HG02759 (cell line): ENCODE data around the gene PIEZO2.

Experiments
- ATAC-seq: cut with Tn5 transposase; IDR thresholded peaks from one replicate; pipeline ENCODE4 v1.9.1; 2021; ENCODE audit warnings: mild to moderate bottlenecking, moderate library complexity; ENCODE audit not compliant: unreplicated experiment

The PIEZO2 gene

GRCh38 chr18:10702206-10702605, 447.2 kb downstream of the PIEZO2 start:
- no peak for ATAC-seq

GRCh38 chr18:10690366-10690765, 459.0 kb downstream of the PIEZO2 start:
- no peak for ATAC-seq

- no peak for ATAC-seq
These were observed 459.4 kb downstream of the PIEZO2 start for GRCh38 chr18:10690035-10690329.

- ATAC-seq, result no peak
These were observed 459.9 kb downstream of the PIEZO2 start for GRCh38 chr18:10689236-10690034.

- ATAC-seq, result no peak
These were observed 460.6 kb downstream of the PIEZO2 start for GRCh38 chr18:10688766-10689165.

- no peak for ATAC-seq
These were observed 462.0 kb downstream of the PIEZO2 start for GRCh38 chr18:10687161-10687925.

- no peak for ATAC-seq
These were observed 463.1 kb downstream of the PIEZO2 start for GRCh38 chr18:10686308-10686707.

GRCh38 chr18:10685484-10685883, 463.9 kb downstream of the PIEZO2 start:
- ATAC-seq, result peak; percentile 73

- ATAC-seq, result no peak
These were observed 467.0 kb downstream of the PIEZO2 start for GRCh38 chr18:10682368-10682714.

- no peak for ATAC-seq
These were observed 467.6 kb downstream of the PIEZO2 start for GRCh38 chr18:10681581-10682367.

- ATAC-seq, result no peak
These were observed 469.1 kb downstream of the PIEZO2 start for GRCh38 chr18:10680271-10680596.

GRCh38 chr18:10679557-10680270, 469.7 kb downstream of the PIEZO2 start:
- ATAC-seq, result no peak

- ATAC-seq, result no peak
These were observed 477.9 kb downstream of the PIEZO2 start for GRCh38 chr18:10671441-10671840.

- ATAC-seq, result no peak
These were observed 478.5 kb downstream of the PIEZO2 start for GRCh38 chr18:10670856-10671255.

- no peak for ATAC-seq
These were observed 479.8 kb downstream of the PIEZO2 start for GRCh38 chr18:10669441-10670100.

- ATAC-seq, result no peak
These were observed 485.6 kb downstream of the PIEZO2 start for GRCh38 chr18:10663750-10664149.

GRCh38 chr18:10661317-10661716, 488.1 kb downstream of the PIEZO2 start:
- ATAC-seq, result no peak

GRCh38 chr18:10660179-10660884, 489.0 kb downstream of the PIEZO2 start:
- no peak for ATAC-seq

- ATAC-seq, result no peak
These were observed 489.8 kb downstream of the PIEZO2 start for GRCh38 chr18:10659594-10659993.

GRCh38 chr18:10659000-10659399, 490.4 kb downstream of the PIEZO2 start:
- ATAC-seq, result no peak
